Activated CD4-positive, alpha-beta T cell treated with anti-CD3 and anti-CD28 coated beads, Interleukin-10, Interleukin-2, amounts not matched to agents 100 ng/mL and 50 ng/mL, durations not matched to agents 16 hours and 8 hours (primary cell): Measurements from ENCODE around the gene NBPF9.
"Not testable (repeated sequence)": the region's sequence is repeated elsewhere in the genome, so short reads cannot be mapped to it uniquely, and the experiment has no call there.

ENCODE experiments used
- DNase-seq: peaks from one replicate; pipeline ENCODE4 v3.0.0-alpha.2; 2020

Gene NBPF9

DNA sequence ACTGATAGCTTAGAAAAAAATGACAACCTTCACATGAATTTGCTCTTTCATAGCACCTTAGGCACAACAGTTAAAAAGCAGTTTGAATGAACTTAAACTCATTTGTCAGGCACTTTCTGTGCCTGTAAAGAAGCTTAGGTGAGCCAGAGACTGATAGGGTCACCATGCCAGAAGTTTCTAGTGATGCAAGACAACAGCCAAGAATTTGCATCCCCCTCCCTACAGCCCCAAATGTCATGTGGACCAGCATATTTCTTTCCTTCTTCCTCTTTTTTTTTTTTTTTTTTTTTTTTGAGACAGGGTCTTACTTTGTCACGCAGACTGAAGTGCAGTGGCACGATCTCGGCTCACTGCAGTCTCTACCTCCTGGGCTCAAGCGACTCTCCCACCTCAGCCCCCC lies 89.8 kb downstream of the NBPF9 start:
- not testable (repeated sequence) for DNase-seq

GRCh38 chr1:149012599-149012998 lies 90.8 kb downstream of the NBPF9 start:
- not testable (repeated sequence) for DNase-seq

GRCh38 chr1:149009761-149010160 lies 93.6 kb downstream of the NBPF9 start:
- not testable (repeated sequence) for DNase-seq

DNA sequence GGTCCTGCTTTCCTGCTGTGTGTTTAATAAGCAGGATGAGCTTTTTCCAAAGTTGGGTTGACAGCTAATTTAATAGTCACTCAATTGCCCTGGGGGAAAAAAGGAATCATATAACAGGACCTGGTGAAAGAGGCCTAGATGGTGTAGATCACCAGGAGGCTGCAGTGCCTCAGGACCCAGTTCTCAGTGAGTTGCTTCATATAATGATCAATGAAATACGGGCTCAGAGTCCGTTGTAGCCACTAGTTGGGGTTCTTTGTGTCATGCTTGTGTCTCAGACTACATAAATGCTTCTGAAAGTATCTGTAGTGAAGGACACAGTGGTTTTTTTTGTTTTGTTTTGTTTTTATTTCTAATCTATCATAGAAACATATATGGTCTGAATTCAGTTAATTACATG lies 94.6 kb downstream of the NBPF9 start:
- not testable (repeated sequence) for DNase-seq

DNA sequence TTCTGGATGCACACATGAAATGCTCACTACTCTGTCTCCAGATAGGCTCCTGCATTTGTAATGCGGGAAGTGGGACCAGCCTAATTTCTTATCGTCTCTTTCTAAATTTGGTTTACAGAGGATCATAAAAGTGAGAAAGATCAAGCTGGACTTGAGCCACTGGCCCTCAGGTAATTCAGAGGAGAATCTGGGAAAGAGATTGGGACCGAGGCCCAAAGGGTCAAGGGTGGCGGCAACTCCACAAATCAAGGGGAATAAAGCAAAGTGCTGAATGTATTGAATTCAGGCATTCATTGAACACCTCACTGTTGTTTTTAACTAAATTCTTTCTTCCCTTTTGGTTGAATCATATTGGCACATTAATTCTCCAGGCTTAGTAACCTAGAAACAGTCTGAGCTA lies 95.0 kb downstream of the NBPF9 start:
- DNase-seq = not testable (repeated sequence)
